Measurements from ENCODE around the gene GLG1.

The GLG1 gene

GRCh38 chr16:74460542-74460941 is 146.4 kb downstream of the GLG1 start:
- no peak for DNase-seq (ENCODE audit: low spot score)
- no peak for TF ChIP-seq CTCF (IDR thresholded peaks at IDR 0.05; ENCODE audit: extremely low read depth, insufficient read depth, missing control alignments)
- in situ Hi-C loops (cut with MboI; ENCODE audit: low pct_unique_long_range_greater_than_20kb, low sequenced_read_pairs, unreplicated experiment) = no loop called here

GRCh38 chr16:74456290-74456625 is 150.7 kb downstream of the GLG1 start:
- in situ Hi-C loops (cut with MboI; ENCODE audit: low pct_unique_long_range_greater_than_20kb, low sequenced_read_pairs, unreplicated experiment) = no loop called here
- DNase-seq (ENCODE audit: low spot score) = no peak
- no peak for TF ChIP-seq CTCF (IDR thresholded peaks at IDR 0.05; ENCODE audit: extremely low read depth, insufficient read depth, missing control alignments)

- no peak for TF ChIP-seq CTCF (IDR thresholded peaks at IDR 0.05; ENCODE audit: extremely low read depth, insufficient read depth, missing control alignments)
- in situ Hi-C loops (cut with MboI; ENCODE audit: low pct_unique_long_range_greater_than_20kb, low sequenced_read_pairs, unreplicated experiment) = no loop called here
- DNase-seq (ENCODE audit: low spot score) = no peak
These were observed 151.2 kb downstream of the GLG1 start for GRCh38 chr16:74455619-74456289.

GRCh38 chr16:74455213-74455612 is 151.7 kb downstream of the GLG1 start:
- no peak for TF ChIP-seq CTCF (IDR thresholded peaks at IDR 0.05; ENCODE audit: extremely low read depth, insufficient read depth, missing control alignments)
- DNase-seq (ENCODE audit: low spot score) = no peak
- in situ Hi-C loops (cut with MboI; ENCODE audit: low pct_unique_long_range_greater_than_20kb, low sequenced_read_pairs, unreplicated experiment) = no loop called here

- in situ Hi-C loops (cut with MboI; ENCODE audit: low pct_unique_long_range_greater_than_20kb, low sequenced_read_pairs, unreplicated experiment) = no loop called here
- peak; percentile 76 for DNase-seq (ENCODE audit: low spot score)
- no peak for TF ChIP-seq CTCF (IDR thresholded peaks at IDR 0.05; ENCODE audit: extremely low read depth, insufficient read depth, missing control alignments)
These were observed 154.8 kb downstream of the GLG1 start for GRCh38 chr16:74451951-74452758.

GRCh38 chr16:74450967-74451760 is 155.8 kb downstream of the GLG1 start:
- no peak for DNase-seq (ENCODE audit: low spot score)
- in situ Hi-C loops (cut with MboI; ENCODE audit: low pct_unique_long_range_greater_than_20kb, low sequenced_read_pairs, unreplicated experiment) = no loop called here
- no peak for TF ChIP-seq CTCF (IDR thresholded peaks at IDR 0.05; ENCODE audit: extremely low read depth, insufficient read depth, missing control alignments)

Data from GM13977 (cell line).